Left renal cortex interstitium (tissue), 4 donors: ENCODE results near the gene UBE2G2. TPM values are rescaled to one million over a fixed set of nuclear protein-coding genes. Genes with fewer than 3 reads are reported as not detected.

Experiments used
- DNase-seq, 4 donors: peaks; one replicate each; pipeline ENCODE4 v3.0.0-alpha.2; 2013; ENCODE audit warnings: low read depth in 4 of 4, low spot score in 2 of 4, missing footprints in 1 of 4
- polyA plus RNA-seq, 4 donors: library from polyadenylated mRNA; unstranded; fragments of 120-200 nt; gene quantifications; one replicate each; pipeline ENCODE4 v1.2.1, GENCODE V29; 2013; ENCODE audit not compliant: insufficient read length in 4 of 4

Gene UBE2G2
- polyA plus RNA-seq, 4 donors, result 66.0 to 141 (median 107) TPM

GRCh38 chr21:44753357-44753756 is 48.3 kb downstream of the UBE2G2 start:
- DNase-seq, result no peak

GRCh38 chr21:44752671-44753235 is 48.9 kb downstream of the UBE2G2 start:
- no peak for DNase-seq

- no peak for DNase-seq
Measured at GRCh38 chr21:44751799-44752636, 49.6 kb downstream of the UBE2G2 start.

GRCh38 chr21:44751186-44751798 is 50.3 kb downstream of the UBE2G2 start:
- DNase-seq, result no peak

GRCh38 chr21:44750675-44751025 is 51.0 kb downstream of the UBE2G2 start:
- no peak for DNase-seq

GRCh38 chr21:44749759-44750674 is 51.6 kb downstream of the UBE2G2 start:
- no peak for DNase-seq

- DNase-seq, result no peak
Measured at GRCh38 chr21:44749116-44749758, 52.4 kb downstream of the UBE2G2 start.

GRCh38 chr21:44748621-44749020 is 53.0 kb downstream of the UBE2G2 start:
- DNase-seq, result no peak

GRCh38 chr21:44742418-44743153 is 59.0 kb downstream of the UBE2G2 start:
- DNase-seq, result no peak

GRCh38 chr21:44741921-44742320 is 59.7 kb downstream of the UBE2G2 start:
- no peak for DNase-seq

GRCh38 chr21:44740742-44741141 is 60.9 kb downstream of the UBE2G2 start:
- no peak for DNase-seq

GRCh38 chr21:44739316-44739715 is 62.3 kb downstream of the UBE2G2 start:
- DNase-seq, result no peak

- DNase-seq, result no peak
Measured at GRCh38 chr21:44738621-44739020, 63.0 kb downstream of the UBE2G2 start.

GRCh38 chr21:44737706-44738354 is 63.8 kb downstream of the UBE2G2 start:
- no peak for DNase-seq

GRCh38 chr21:44736291-44737004 is 65.2 kb downstream of the UBE2G2 start:
- no peak for DNase-seq

GRCh38 chr21:44735821-44736220 is 65.8 kb downstream of the UBE2G2 start:
- no peak for DNase-seq

GRCh38 chr21:44734841-44735240 is 66.8 kb downstream of the UBE2G2 start:
- DNase-seq, result no peak

GRCh38 chr21:44734026-44734745 is 67.4 kb downstream of the UBE2G2 start:
- DNase-seq, result no peak
